ENCODE data around the gene CLUH. TPM values are rescaled to one million over a fixed set of nuclear protein-coding genes. Genes with fewer than 3 reads are reported as not detected.

The CLUH gene
- polyA plus RNA-seq, 1 of the 3 experiments (the other 2 are of a cell fraction), result 32.2 TPM

DNA sequence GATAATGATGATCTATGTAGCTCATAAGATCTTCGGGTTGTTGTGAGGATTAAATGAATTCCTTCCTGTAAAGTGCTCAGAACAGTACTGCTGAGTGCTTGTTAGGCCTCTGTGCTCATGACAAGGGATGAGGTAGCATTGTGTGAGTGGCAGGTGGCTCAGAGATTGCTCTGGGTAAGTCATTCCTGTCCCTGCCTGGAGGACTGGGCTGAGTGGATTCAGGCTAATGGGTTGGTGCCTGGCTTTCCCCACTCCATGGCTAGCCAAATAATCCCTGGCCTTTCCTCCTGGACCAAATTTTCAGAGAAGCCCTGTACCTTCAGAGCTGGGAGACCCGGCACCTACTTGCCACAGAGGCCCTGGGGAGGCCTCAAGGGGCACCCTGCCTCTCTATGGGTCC is 39.2 kb upstream of the CLUH start (continued):
- no peak for TF ChIP-seq RCOR1 (IDR thresholded peaks at IDR 0.05; ENCODE audit: low read length)
- TF ChIP-seq SIN3A (IDR thresholded peaks at IDR 0.05; ENCODE audit: borderline replicate concordance, low read depth, low read length), result no peak
- no peak for TF ChIP-seq MXI1 (IDR thresholded peaks at IDR 0.05; ENCODE audit: low read depth, low read length)

DNA sequence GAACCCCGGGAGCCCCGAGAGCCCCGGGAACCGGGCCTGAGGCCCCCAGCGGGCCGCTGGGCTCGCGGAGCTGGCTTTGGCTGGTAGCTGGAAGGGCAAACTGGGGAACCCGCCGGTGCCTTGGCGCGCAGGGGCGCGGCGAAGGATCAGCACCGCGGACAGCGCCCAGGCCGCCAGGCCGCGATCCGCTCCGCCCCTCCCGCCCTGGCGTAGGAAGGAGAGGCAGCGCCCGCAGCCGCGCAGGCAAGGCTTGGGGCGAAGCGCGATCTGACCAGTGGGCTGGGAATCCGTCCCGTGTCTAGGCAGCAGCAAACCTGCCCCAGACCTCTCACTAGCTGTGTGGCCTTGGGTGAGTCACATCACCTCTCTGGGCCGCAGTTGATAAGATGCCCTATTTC is 38.2 kb upstream of the CLUH start:
- POLR2A ChIA-PET, result interaction anchor here (0.9 to 1.0 kb wide), 2 partner anchors 9 to 13 kb away, joined by 3 read pairs; no protein-coding TSS in a partner anchor
- Histone ChIP-seq H3K36me3 (replicated peaks in 1 of 2; ENCODE audit: control insufficient read depth in 1 of 2, insufficient read depth in 2 of 2, low read length in 1 of 2) (no peaks in the 10 kb centered on the region), H2AFZ (ENCODE audit: low read depth) (no peak overlapping the region), H3K9ac (no peak overlapping the region), H3K9me3 (no peaks in the 10 kb centered on the region), H4K20me1 (ENCODE audit: insufficient read depth) (no peaks in the 10 kb centered on the region), H3K27ac (ENCODE audit: low read depth in 2 of 2, low read length in 1 of 2) (peak overlapping the region in 1 of 2 experiments; percentile 76; a peak in 2 of 4 replicates), H3K27me3 (ENCODE audit: insufficient read depth) (peaks cover 22% of the 10 kb centered on the region), H3K4me2 (no peak overlapping the region), H3K4me1 (ENCODE audit: control insufficient read depth in 1 of 2, insufficient read depth in 2 of 2, low read depth in 1 of 2, low read length in 1 of 2) (peaks cover 0 to 2% of the 10 kb centered on the region in 2 experiments; a peak in 1 of 4 replicates), H3K79me2 (ENCODE audit: insufficient read depth) (no peaks in the 10 kb centered on the region), H3F3A (replicated peaks; ENCODE audit: insufficient read depth) (no peaks in the 10 kb centered on the region), H3K4me3 (ENCODE audit: low read depth in 2 of 2, low read length in 1 of 2) (peak overlapping the region in 1 of 2 experiments; percentile 44; a peak in 2 of 4 replicates), H3K9me2 (no peaks in the 10 kb centered on the region)
- peak; percentile 92 for DNase-seq
- 0% methylated on average over 14 of the region's 35 CpGs for WGBS (ENCODE audit: low lambda C conversion rate)
- CTCF ChIA-PET, result interaction anchor here (1.2 to 1.5 kb wide), 2 partner anchors 23 to 36 kb away, joined by 3 to 4 read pairs; no protein-coding TSS in a partner anchor
- TF ChIP-seq GATA2 (CRISPR knock-in tag; IDR thresholded peaks at IDR 0.05), result no peak
- no peak for TF ChIP-seq FOXJ3 (CRISPR knock-in tag; IDR thresholded peaks at IDR 0.05)
- no peak for TF ChIP-seq GABPA (IDR thresholded peaks at IDR 0.05; ENCODE audit: low read depth)
- no peak for TF ChIP-seq EP300 (IDR thresholded peaks at IDR 0.05; ENCODE audit: borderline replicate concordance in 1 of 2, low read depth in 1 of 2, low read length in 1 of 2)
- no peak for TF ChIP-seq JUND (IDR thresholded peaks at IDR 0.05)
- TF ChIP-seq, protein P1, sequence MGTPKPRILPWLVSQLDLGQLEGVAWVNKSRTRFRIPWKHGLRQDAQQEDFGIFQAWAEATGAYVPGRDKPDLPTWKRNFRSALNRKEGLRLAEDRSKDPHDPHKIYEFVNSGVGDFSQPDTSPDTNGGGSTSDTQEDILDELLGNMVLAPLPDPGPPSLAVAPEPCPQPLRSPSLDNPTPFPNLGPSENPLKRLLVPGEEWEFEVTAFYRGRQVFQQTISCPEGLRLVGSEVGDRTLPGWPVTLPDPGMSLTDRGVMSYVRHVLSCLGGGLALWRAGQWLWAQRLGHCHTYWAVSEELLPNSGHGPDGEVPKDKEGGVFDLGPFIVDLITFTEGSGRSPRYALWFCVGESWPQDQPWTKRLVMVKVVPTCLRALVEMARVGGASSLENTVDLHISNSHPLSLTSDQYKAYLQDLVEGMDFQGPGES (IDR thresholded peaks at IDR 0.05; ENCODE audit: low read depth, low read length), result no peak
- TF ChIP-seq TCF12 (IDR thresholded peaks at IDR 0.05), result no peak
- TF ChIP-seq, protein P2, sequence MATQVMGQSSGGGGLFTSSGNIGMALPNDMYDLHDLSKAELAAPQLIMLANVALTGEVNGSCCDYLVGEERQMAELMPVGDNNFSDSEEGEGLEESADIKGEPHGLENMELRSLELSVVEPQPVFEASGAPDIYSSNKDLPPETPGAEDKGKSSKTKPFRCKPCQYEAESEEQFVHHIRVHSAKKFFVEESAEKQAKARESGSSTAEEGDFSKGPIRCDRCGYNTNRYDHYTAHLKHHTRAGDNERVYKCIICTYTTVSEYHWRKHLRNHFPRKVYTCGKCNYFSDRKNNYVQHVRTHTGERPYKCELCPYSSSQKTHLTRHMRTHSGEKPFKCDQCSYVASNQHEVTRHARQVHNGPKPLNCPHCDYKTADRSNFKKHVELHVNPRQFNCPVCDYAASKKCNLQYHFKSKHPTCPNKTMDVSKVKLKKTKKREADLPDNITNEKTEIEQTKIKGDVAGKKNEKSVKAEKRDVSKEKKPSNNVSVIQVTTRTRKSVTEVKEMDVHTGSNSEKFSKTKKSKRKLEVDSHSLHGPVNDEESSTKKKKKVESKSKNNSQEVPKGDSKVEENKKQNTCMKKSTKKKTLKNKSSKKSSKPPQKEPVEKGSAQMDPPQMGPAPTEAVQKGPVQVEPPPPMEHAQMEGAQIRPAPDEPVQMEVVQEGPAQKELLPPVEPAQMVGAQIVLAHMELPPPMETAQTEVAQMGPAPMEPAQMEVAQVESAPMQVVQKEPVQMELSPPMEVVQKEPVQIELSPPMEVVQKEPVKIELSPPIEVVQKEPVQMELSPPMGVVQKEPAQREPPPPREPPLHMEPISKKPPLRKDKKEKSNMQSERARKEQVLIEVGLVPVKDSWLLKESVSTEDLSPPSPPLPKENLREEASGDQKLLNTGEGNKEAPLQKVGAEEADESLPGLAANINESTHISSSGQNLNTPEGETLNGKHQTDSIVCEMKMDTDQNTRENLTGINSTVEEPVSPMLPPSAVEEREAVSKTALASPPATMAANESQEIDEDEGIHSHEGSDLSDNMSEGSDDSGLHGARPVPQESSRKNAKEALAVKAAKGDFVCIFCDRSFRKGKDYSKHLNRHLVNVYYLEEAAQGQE (IDR thresholded peaks at IDR 0.05; ENCODE audit: low read depth, low read length), result peak; percentile 100
- TF ChIP-seq, protein P3, sequence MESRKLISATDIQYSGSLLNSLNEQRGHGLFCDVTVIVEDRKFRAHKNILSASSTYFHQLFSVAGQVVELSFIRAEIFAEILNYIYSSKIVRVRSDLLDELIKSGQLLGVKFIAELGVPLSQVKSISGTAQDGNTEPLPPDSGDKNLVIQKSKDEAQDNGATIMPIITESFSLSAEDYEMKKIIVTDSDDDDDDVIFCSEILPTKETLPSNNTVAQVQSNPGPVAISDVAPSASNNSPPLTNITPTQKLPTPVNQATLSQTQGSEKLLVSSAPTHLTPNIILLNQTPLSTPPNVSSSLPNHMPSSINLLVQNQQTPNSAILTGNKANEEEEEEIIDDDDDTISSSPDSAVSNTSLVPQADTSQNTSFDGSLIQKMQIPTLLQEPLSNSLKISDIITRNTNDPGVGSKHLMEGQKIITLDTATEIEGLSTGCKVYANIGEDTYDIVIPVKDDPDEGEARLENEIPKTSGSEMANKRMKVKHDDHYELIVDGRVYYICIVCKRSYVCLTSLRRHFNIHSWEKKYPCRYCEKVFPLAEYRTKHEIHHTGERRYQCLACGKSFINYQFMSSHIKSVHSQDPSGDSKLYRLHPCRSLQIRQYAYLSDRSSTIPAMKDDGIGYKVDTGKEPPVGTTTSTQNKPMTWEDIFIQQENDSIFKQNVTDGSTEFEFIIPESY (IDR thresholded peaks at IDR 0.05; ENCODE audit: borderline replicate concordance, low read depth), result no peak
- TF ChIP-seq, protein P4, sequence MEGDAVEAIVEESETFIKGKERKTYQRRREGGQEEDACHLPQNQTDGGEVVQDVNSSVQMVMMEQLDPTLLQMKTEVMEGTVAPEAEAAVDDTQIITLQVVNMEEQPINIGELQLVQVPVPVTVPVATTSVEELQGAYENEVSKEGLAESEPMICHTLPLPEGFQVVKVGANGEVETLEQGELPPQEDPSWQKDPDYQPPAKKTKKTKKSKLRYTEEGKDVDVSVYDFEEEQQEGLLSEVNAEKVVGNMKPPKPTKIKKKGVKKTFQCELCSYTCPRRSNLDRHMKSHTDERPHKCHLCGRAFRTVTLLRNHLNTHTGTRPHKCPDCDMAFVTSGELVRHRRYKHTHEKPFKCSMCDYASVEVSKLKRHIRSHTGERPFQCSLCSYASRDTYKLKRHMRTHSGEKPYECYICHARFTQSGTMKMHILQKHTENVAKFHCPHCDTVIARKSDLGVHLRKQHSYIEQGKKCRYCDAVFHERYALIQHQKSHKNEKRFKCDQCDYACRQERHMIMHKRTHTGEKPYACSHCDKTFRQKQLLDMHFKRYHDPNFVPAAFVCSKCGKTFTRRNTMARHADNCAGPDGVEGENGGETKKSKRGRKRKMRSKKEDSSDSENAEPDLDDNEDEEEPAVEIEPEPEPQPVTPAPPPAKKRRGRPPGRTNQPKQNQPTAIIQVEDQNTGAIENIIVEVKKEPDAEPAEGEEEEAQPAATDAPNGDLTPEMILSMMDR (IDR thresholded peaks at IDR 0.05), result no peak
- TF ChIP-seq EZH2phosphoT487 (IDR thresholded peaks at IDR 0.05; ENCODE audit: borderline replicate concordance, low read depth), result no peak
- no peak for TF ChIP-seq SMC3 (IDR thresholded peaks at IDR 0.05; ENCODE audit: low read depth, low read length)
- TF ChIP-seq CHD2 (IDR thresholded peaks at IDR 0.05; ENCODE audit: low read length, partially characterized antibody), result peak; percentile 58
- TF ChIP-seq FOXM1 (IDR thresholded peaks at IDR 0.05; ENCODE audit: low read depth), result no peak
- peak; percentile 60 for TF ChIP-seq MXI1 (IDR thresholded peaks at IDR 0.05; ENCODE audit: low read depth, low read length)
- TF ChIP-seq TAF1 (IDR thresholded peaks at IDR 0.05; ENCODE audit: borderline replicate concordance, low read depth, low read length), result no peak
- no peak for TF ChIP-seq POLR2AphosphoS5 (IDR thresholded peaks at IDR 0.05; ENCODE audit: low read depth, low read length)
- TF ChIP-seq, protein P5, sequence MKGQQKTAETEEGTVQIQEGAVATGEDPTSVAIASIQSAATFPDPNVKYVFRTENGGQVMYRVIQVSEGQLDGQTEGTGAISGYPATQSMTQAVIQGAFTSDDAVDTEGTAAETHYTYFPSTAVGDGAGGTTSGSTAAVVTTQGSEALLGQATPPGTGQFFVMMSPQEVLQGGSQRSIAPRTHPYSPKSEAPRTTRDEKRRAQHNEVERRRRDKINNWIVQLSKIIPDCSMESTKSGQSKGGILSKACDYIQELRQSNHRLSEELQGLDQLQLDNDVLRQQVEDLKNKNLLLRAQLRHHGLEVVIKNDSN (IDR thresholded peaks at IDR 0.05; ENCODE audit: borderline replicate concordance, low read depth), result no peak
- TF ChIP-seq ELF1 (IDR thresholded peaks at IDR 0.05), result no peak
- no peak for TF ChIP-seq MEF2A (IDR thresholded peaks at IDR 0.05; ENCODE audit: borderline replicate concordance, low read depth)
- TF ChIP-seq FOSL2 (IDR thresholded peaks at IDR 0.05; ENCODE audit: borderline replicate concordance, low read depth), result no peak

Data from SK-N-SH (cell line).